CMK (cell line): Measurements from ENCODE around the gene RNF34.
A peak's percentile ranks its signal among the peaks of the same experiment; 100 is the strongest.

Experiments used
- DNase-seq: peaks from one replicate; pipeline ENCODE4 v3.0.0-alpha.2; 2010; ENCODE audit warnings: low read depth

RNF34 gene

DNA sequence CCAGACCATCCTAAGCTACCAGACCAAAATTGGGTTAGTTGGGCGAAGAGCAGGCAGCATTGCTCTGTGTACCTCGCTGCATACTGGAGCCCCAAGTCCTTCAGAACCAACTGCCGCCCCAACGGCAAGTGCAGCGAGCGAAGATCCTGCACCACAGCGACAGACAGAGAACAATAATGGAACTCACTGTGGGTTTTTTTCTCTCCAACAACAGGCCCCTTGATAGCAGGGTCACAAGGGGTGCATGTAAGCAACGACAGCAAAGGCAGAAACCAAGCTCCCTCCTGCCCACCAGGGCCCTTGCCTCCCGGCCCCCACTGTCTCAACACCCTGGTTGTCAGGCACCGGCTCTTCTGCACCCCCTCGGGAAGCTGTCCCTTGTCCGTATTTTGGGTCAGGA is 39.0 kb downstream of the RNF34 start:
- no peak for DNase-seq

DNA sequence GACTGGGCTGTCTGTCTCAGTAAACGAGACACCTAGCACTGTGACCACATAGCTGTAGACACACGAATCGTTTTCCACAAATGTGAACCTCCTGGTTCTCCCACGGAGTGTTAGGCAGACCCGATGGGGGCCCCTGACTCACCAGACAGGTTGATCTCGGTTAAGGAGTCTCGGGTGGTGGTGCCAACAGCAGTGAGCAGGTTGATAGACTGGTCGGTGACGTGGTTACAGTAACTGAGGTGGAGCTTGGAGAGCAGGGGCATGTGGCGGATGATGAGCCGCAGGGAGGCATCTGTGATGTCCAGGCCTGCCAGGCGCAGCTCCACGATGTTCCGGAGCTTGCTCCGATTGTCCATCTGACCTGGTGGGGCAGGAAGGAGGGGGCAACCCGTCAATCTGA is 39.8 kb downstream of the RNF34 start:
- no peak for DNase-seq

DNA sequence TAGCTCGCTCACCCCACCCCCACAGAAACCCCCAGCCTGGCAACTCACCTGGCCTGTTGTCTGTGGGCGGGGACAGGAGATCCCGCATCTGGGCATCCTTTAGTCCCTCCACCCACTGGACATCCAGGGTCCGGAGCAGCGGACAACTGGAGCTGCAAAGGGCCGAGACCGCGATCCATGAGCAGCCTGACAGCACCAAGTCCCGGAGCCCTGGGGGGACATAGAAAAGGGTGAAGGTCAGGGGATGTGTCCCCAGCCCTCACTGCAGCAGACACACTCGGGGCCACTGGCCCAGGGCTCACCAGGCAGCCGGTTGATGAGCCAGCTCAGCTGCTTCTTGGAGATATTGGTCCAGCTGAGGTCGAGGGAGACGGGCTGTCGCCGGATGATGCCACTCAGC is 40.9 kb downstream of the RNF34 start:
- no peak for DNase-seq

DNA sequence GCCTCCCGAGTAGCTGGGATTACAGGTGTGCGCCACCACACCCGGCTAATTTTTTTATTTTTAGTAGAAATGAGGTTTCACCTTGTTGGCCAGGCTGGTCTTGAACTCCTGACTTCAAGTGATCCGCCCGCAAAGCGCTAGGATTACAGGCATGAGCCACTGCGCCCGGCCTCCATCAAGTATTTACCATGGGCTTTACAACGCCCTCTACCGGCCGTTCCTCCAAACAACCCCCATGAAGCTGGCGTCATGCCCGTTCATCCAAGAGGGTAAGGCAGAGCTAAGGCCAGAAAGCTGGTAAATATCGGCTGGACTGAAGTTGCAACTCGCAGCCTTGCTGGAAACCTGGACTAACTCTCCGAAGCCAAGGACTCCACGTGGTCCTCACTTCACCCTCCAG is 41.6 kb downstream of the RNF34 start:
- DNase-seq: no peak

DNA sequence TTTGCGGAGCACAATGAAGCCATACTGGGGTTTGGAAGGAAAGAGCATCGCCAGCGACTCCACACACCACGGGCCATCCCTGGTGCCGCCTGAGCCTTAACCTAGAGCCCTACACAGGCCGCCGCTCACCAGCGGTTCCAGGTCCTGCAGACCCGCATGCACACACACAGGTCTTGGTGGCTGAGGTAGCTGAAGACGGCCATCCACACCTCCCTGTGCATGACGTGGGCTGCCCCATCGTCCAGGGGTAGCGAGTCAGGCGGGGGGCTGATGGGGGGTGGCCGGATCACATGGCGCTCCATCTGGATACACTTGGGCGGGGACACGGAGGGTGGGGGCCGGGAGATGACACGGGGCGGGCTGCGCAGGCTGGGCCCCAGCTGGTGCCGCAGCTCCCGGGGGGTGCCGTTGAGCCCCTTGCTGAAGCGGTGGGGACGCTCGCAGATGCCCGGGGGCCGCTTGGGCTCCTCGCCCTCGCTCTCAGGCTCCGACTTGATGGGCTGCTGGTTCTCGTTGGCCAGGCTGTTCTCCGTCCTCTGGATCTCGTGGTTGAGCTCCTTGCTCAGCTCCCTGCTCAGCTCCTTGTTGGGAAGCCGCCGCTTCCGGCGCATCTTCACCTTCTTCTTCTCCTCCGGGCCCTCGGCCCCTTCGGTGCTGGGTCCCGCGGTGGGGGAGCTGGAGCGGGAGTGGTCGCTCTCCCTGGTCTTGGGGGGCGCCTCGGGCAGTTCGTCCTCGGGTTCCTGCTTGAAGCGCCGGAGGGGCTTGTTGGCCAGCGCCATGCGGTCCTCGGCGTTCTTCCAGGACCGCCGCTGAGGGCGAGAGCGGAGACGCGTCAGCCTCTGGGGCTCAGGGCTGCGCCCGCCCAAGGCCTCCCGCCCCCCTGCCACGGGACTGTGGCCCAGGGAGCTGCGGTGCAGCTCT is 42.4 kb downstream of the RNF34 start:
- DNase-seq: no peak

DNA sequence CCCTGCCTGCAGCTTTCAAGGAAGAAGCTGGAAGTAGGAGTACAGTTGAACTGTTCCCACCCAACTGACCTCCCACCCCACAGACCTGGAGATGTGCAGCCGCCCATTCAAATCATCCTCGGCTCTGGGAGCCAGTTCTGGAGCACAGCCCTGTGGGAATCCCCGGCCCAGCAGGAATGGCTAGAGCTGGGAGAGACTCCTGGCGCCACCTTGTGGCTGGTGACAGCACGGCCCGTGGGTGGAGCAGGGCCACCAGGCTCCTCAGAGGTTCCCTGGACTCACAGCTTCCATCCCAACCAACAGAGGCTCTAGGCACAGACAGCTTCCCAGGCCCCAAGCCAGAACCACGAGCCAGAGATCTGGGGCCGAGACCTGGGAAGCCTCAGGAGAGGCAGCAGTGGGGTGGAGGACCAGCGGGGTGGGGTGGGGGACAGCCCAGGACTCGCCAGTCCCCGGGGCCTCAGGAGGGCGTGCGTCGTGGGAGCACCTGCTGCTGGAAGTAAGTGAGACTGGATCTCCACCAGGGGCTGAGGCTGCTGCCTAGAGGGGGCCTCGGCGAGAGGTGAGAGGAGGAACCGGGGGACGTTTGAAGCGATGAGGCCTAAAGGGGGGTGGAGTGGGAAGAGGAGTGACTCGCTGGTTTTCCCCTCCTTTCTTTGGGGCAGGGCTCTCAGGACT is 43.4 kb downstream of the RNF34 start:
- peak; percentile 21 for DNase-seq

DNA sequence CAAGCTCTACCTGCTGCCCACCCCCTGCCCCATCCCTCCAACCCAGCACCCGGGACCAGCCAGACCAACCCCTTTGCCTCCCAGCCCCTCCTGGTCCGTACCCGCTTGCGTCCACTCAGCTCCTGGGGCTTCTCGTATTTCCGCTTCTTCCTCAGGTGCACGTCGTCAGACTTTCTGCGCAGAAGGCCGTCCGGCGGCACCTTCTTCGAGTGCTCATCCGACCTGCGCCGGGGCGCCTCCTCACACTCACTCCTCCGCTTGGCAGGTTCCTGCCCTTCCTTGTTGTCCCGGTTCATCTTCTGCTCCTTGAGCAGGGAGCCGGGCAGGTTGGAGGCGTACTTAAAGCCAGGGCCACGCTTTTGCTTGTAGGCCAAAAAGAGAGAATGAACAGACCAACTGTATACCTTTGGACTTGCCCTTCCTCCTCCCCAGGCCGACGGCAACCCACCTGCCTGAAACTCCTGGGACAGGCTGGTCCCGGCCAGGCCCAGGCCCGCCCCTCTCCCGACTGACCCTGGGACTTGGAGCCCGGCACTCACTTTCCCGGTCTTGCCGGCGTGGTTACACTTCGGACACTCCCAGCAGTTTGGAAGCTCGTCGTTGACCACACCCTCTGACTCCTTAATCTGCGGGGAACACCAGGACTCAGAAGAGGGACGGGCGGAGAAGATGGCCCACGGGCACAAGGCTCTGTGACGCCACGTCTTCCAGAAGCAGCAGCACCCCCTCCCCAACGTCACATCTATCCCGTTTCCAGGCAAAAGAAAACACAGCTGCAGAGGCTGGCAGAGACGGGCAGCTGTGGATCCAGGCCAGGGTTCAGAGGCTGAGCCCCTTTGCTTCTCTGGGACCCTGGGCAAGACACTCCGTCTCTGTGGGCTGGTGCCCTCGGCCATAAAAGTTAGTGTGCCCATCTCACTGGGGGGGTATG is 44.3 kb downstream of the RNF34 start:
- DNase-seq: no peak

DNA sequence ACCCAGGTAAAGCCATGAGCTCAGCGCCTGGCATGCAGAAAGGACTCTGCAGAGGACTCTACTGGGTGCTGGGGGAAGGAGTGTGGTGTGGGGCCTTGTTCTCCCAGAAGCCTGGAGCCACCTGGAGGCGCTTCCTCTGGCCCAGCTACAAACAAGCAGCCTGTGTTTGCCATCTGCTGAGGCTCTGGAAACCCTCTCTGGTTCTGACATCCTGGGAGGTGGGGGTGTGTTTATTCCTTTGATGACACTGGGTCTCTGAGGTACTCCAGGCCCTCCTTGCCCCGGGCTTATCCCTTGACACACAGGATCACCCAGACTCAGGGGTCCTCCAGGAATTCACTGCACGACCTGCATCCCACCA is 44.9 kb downstream of the RNF34 start:
- DNase-seq: no peak

DNA sequence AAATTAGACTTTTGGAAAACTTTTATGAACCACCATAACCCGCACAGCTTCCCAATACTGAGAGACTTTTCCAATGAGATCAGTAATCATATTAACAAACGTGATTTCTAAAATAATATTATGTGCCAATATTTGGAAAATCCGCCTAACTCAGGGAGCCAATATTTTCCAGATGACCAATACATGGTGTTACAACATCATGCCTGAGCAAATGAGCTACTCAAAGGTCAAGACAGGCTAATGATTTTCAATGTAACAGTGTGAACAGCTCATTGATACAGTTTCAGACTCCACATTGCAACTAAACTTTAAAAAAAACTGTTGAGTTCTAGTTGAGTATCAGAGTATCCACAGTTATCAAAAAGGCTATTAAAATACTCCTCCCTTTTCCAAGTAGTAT is 46.8 kb downstream of the RNF34 start:
- DNase-seq: no peak

DNA sequence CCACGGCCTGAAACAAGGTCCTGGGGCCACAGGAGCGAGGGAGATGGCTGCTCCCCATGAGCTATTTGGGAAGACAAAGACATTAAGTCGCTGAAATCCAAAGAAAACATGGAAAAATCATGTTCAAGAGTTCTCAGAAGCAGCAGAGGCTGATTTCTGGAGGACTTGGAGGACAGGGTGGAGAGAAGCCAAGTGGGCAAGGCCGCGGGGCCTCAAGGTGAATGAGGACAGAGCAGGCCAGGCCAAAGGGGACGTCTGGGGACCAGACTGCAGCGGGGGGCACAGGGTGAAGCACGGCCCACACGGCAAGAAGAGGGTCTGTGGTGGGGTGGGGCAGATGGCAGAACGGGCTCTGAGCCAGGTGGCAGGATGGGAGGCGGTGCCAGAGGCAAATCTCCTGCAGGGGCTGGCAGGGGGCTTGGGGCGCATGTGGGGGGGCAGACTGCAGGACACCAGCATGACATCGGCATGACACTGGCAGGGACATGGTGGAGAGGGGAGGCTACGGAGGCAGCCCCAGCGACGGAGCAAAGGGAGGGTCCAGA is 48.9 kb downstream of the RNF34 start:
- DNase-seq: no peak

DNA sequence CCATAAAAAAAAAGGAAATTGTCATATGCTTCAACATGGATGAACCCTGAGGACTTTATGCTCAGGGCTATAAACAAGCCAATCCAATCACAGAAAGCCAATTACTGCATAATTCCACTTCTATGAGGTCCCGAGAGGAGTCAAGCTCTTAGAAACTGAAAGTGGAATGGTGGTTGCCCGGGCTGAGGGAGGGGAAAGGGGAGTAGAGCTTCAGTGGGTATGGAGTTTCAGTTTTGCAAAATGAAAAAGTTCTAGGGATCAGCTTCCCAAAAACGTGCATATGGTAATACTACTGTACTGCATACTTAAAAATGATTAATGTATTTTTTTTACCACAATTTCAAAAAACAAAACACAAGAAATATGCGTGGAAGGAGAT is 52.0 kb downstream of the RNF34 start:
- DNase-seq: no peak

DNA sequence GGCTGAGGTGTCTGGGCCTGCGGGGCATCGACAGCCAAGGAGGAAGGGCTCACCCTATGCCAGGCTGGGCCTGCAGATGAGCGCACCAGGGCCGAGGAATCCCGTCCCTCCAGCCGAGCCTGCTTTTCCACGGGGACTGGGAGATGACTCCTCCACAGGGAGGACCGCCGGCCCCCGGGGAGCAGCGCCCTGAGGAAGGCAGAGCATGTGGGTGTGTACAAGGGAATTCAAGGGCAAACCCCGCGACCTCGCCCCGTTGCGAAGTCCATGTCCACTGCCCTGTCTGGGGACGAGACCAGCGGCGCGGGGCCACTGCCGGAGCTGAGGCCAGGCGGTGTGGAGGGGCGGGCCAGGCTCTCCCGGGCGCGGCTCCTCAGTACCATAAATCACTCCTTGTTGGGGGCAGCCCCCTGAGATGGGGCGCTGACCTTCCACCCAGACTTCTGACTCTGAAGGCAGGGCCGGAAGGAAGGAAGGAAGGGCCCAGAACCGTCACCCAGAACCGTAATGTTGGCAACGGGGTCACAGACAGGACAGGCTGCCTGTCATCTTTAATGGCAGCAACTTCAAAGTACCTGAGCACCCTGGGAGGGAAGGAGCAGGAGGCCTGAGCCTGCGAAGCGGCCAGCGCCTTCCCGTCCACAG is 52.5 kb downstream of the RNF34 start:
- DNase-seq: no peak

DNA sequence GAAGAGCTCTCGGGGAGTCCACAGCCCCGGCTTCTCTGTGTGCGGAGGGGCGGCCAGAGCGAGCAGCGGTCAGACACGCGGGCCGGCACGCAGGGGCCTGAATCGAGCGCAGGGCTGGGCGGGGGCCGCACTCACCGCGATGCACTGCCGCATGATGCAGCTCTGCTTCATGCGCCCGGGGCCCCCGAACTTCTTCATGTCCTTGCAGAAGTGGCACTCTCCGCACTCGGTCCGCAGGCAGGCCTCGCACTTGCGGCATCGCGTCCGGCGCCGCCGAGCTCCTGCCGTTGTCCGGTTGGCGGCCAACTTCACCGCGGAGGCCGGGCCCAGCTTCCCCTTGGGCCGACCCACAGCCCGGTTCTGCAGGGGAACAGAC is 53.1 kb downstream of the RNF34 start:
- DNase-seq: no peak

DNA sequence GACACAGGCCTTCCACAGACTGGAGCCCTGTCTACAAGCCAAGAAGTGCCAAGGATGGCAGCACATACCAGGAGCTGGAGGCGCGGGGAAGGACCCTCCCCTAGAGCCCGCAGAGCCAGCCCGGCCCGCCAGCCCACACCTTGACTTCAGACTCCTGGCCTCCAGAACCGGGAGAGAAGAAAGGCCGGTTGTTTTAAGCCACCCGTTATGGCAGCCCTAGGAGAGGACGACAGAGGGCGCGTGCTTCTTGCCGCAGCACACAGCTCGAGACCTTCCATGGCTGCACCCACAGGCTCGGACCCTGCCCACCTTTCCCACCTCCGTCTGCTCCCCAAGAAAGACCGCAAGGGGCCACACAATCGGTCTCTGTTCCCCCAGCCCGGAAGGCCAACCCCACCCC is 53.7 kb downstream of the RNF34 start:
- no peak for DNase-seq

DNA sequence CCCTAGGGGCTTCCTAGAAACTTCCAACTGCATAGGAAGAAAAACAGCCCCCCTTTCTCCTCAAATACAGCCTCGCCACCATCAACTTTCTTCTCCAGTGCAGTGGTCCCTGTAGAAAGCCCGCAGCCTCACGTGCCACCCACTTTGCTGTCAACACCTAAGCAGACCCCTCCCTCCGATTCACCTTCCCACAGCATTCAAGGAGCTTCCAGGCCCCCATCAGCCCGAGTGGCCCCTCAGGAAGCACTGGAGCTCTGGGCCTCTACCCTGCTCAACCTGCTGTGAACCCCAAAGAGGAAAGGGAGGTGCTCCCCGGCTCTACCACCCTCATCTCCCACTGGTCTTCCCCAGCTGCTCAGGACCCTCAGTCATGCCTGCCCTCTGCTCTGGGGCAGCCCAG is 55.0 kb downstream of the RNF34 start:
- DNase-seq: no peak

DNA sequence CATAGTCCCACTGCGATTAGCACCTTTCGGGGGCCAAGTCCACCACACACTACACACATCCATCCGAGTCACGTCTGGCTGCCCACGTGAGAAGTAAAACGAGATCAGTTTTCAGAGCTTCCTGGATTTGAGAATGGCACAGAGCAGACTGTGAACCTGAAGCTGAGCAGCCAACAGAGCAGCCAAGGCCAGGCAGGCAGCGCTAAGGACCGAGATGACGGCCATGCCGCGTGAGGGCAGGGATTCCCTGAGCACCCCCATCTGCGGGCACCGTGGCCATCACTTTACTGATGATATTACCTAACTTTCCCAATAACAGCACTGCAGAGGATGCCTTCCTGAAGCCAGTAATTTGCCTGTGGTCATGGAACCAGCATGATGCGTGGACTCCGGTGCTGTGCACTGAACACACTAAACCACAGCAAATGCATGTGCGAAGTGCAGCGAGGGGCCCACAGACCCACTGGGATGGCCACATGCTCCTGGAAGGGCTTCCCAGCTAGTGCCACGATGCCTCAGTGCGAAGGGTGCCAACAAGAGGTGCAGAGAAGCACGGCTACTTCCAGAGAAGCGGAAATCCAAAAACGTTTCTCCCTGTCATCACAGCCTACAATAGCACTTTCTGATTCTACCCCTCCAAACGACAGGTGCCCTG is 56.0 kb downstream of the RNF34 start:
- DNase-seq: no peak

DNA sequence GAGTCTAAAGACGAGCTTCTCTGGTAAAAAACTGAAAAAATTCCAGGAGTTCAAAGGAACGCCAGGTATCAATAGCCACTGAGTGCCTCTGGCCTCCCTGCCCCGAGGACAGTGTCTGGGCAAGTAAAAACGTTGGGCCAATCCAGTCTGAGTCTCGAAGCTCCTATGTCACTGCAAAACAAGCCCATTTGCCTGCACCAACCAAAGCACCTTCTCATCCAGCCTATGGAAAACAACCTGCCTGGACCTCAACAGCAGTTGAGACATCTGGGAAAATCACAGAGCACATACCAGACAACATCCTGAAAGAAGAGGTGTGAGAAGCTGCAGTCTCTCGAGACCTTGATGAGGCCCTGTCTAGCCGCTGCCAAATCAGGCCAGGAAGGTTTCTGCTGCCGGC is 56.6 kb downstream of the RNF34 start:
- no peak for DNase-seq

DNA sequence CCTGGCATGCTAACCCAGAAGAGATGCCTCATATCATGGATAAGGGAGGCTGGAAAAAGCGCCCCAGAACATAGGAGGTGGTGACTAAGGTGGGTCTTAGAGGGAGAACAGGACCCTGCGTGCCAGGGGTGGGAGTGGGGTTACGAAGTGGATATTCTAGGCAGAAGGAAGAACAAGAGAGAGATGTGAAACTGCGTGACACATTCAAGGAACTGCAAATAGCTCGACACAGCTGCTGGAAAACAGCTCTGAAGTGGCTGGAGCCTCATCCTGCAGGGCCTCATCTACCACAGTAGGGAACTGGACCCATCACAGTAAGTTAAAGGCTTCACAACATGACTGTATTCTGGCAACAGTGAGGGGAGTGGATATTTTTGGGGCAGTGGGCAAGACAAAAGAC is 61.1 kb downstream of the RNF34 start:
- DNase-seq: no peak

DNA sequence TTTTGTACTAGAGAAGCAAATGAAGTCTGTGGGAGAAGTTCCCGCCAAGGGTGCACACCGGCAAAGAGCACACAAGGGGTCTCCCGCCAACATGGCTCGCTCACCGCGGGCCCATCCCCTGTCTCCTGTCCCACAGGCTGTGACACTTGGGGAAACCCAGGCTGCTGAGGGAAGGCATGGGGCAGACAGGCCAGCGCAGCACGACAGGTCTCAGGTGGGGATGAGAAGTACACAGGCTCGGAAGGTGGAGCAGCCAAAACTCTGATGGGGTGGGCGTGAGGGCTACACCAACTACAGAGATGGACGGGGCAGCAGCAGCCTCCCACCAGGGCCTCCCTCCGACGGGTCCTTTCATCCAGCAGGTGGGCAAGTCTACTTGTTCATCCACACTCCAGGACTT is 64.4 kb downstream of the RNF34 start:
- no peak for DNase-seq

DNA sequence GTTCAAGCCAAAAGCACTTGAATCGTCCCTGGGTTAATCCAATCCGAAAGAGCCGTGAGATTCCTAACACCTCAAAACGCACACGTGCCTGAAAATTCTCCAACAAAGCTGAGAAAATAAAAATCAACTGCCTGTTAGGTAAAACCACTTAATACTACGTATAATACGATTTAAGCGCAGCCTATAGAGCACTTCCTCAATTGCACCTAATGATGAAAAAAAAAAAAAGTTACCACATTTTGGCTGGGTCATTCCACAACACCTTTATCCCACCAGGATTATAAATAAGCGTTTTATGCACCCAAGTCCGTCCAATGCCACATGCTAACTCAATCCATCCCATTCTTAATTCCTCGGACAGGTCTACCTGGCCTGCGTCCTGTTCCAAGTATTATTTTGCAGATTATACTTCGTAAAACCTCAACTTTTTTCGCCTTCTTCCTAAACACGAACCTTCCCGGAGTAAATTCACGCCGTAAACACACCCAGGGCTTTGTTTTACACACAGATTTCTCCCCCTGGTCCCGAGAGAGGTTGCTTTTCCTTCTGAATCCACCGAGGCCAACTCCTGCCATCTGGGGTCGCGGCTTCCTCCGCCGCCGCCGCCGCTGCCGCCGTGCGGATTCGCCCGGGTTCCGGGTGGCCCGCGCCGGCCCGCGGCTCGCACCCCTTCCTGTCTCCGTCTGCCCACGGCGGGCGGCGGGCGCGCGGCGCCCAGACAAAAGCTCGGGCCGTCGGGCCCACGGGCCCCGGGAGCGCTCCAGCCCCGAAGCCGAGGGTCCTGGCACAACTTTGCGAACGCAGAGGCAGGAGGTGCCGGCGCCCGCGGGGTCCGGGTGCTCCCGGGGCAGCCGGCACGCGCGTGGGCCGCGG is 66.2 kb downstream of the RNF34 start:
- no peak for DNase-seq
